Dermis blood vessel endothelial cell (primary cell): ENCODE results near the gene SHOC1. TPM values are rescaled to one million over a fixed set of nuclear protein-coding genes. Genes with fewer than 3 reads are reported as not detected.
A peak's percentile ranks its signal among the peaks of the same experiment; 100 is the strongest.
"Not testable (repeated sequence)": the region's sequence is repeated elsewhere in the genome, so short reads cannot be mapped to it uniquely, and the experiment has no call there.

Source experiments
- DNase-seq: peaks from one replicate; pipeline ENCODE4 v3.0.0; 2010
- total RNA-seq: library from RNA; depleted of rRNA; stranded (reverse); fragments of >200 nt; gene quantifications from 2 replicates; pipeline ENCODE4 v1.2.3, GENCODE V29; 2014

Gene SHOC1
- total RNA-seq, 1 donor from 2014 or later, result not detected

DNA sequence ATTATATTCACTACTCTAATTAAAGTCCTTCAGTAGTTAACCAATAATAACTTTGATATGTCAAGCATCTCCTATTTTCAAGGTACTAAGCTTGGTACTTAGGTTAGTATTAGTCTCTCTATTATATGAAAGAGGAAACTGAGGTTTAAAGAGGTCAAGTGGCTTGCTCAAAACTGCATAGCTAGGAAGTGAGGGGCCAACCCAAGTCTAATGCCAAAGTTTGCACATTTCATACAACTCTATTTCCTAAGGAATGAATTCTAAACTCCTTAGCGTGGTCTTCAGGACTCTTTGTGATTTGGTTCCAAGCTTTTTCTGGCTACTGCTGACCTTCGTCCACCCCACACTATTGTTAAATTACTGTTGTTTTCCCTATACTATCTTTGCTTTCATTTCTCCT is 9.9 kb upstream of the SHOC1 start:
- peak; percentile 62 for DNase-seq

GRCh38 chr9:111803924-111804323 is 9.2 kb upstream of the SHOC1 start:
- DNase-seq, result no peak

GRCh38 chr9:111799915-111800526 is 5.3 kb upstream of the SHOC1 start:
- peak; percentile 8 for DNase-seq

DNA sequence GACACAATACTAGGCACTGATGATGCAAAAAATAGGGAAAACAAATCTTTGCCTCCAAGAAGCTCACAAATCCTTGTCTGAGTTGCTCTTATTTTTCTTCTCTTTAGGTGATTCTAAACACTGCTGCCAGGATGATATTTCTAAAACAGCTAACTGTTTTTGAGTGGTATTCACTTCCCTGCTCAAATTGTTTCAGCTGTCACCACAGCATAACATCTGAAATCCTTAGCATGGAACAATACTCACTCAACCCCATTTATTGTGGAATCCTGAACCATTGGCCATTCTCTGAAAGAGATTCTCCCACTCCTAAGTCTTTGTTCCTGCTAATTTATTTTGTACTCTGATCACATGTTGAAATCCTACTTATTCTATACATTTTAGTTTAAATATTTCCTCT is 4.8 kb upstream of the SHOC1 start:
- no peak for DNase-seq

- no peak for DNase-seq
Measured at GRCh38 chr9:111798786-111799185, 4.0 kb upstream of the SHOC1 start.

GRCh38 chr9:111795557-111795839 is 761 bp upstream of the SHOC1 start:
- DNase-seq, result no peak

DNA sequence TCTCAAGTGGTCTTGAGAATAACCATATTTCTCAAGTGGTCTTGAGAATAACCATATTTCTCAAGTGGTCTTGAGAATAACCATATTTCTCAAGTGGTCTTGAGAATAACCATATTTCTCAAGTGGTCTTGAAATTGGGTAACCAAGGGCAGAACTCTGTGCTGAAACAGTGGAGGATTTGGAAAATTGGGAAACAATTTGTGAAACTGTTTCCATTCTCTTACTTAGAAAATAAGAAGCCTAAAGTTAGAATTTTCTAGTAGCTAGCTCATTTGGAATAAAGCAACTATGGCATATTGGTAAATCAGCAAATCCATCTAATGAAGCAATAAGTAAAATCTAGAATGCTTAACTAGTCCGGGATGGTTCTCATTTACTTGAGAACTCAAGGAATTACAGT is 2.9 kb downstream of the SHOC1 start:
- DNase-seq, result not testable (repeated sequence)

DNA sequence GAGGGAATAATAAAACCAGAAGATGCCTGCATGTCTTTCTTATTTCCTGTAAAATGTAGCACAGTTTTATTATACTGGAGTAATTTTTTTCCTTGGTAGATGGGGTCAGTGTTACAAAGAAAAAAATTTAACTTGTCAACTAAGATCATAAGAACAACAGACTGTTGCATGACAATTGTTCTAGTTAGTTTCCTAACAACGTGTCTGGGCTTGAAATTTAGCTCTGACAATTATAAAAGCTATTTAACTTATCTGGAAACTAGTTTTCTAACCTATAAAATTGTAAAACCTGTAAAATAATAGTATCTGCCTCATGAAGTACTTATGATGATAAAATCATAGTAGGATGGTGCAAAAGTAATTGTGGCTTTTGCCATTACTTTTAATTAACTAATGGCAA is 4.9 kb downstream of the SHOC1 start:
- DNase-seq, result no peak

DNA sequence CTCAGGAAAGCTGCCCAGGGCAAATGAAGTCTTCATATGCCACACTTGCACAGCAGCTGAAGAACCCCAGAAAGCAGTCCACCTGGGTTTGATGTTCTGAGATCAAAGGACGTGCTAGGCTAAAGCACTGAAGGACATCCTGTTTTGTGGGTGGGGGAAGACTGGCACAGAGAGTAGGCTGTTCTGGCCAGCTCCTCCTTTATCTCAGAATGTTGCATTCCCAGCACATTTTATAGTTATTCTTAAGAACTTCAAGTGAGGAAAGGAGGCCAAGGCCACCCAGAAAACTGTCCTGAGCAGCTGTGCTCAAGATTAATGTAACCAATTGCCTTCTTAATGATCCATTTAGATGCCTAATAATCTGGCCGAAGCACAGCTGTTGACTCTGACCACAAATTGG is 10.9 kb downstream of the SHOC1 start:
- no peak for DNase-seq

DNA sequence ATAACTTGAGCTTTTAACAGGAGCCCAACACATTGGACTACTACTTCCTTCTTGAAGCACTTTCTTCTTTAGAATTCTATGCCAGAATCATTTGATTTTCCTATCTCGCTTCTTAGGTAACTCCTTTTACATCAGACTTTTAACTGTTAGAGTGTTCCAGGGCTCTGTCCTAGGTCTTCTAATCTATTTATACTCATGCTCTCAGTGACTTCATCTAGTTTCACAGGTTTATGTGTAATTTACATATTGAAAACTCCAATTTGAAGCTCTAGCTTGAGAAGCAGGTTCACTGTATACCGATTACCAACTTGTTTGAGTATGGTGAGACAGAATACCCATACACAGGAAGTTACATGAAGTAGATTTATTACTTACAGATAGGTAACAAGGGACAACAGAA is 11.3 kb downstream of the SHOC1 start:
- no peak for DNase-seq

DNA sequence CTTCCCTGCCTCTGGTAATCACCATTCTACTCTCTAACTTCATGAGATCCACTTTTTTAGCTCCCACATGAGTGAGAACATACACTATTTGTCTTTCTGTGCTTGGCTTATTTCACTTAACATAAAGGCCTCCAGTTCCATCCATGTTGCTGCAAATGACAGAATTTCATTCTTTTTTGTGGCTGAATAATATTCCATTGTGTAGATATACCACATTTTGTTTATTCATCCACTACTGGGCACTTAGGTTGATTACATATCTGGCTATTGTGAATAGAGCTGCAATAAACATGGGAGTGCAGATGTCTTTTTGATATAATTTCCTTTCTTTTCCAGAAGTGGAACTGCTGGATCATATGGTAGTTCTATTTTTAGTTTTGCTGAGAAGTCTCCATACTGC is 28.7 kb downstream of the SHOC1 start:
- no peak for DNase-seq

- no peak for DNase-seq
Measured at GRCh38 chr9:111762556-111762955, 32.2 kb downstream of the SHOC1 start.

DNA sequence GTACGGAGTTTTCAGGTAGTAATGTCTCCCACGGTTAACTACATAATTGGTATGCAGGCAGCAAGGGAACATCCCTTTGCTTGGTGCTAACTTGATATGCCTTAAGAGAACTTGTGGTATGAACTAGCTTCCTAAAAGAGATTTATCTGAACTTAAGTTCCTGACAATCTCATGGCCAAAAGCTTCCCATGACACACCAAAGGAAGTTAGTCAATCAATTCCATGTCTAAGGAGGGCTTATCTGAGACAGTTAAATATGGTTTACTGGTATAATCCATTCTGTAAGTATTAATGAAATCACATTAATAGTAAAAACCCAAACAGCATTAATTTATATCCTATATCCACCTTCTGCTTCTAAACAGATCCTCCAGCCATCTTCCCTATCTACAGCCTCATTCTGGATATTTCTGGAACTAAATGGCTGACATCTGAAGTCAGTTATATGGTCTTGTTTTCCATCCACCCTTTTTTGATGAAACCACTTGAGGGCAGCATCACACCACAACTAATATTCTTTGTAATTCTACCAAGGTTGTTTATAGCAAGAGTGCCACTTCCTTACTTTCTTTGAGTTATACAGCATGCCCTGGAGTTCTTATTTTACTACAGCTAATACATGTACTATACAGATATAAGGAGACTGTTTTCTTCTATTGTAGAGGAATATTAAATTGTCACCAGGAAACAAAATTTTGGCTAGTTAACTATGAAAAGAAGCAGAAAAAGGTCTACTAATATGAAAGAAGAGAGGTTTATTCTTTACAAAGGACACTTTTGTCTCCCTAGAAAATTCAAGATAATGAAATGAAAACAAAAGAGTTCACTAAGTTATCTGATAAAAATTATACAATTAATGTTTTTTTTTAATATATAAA is 34.7 kb downstream of the SHOC1 start:
- peak; percentile 92 for DNase-seq

- DNase-seq, result no peak
Measured at GRCh38 chr9:111754800-111755199, 39.9 kb downstream of the SHOC1 start.

GRCh38 chr9:111752455-111752854 is 42.3 kb downstream of the SHOC1 start:
- DNase-seq, result no peak

Other genes starting within 250 kb of the SHOC1 start
- 23.3 and 27.6 TPM in 2 replicates for gene PTGR1, start 195.3 kb downstream of the SHOC1 start, total RNA-seq
- gene DNAJC25, start 163.6 kb downstream of the SHOC1 start, total RNA-seq, result 4.4 and 5.1 TPM in 2 replicates
- 72.0 and 106 TPM in 2 replicates for gene GNG10, start 133.3 kb downstream of the SHOC1 start, total RNA-seq
- 63.8 and 112 TPM in 2 replicates for gene UGCG, start 101.9 kb upstream of the SHOC1 start, total RNA-seq